ENCODE measurements around the gene ALG13.
A peak's percentile ranks its signal among the peaks of the same experiment; 100 is the strongest.
"Not testable (repeated sequence)": the region's sequence is repeated elsewhere in the genome, so short reads cannot be mapped to it uniquely, and the experiment has no call there.

The ALG13 gene

DNA sequence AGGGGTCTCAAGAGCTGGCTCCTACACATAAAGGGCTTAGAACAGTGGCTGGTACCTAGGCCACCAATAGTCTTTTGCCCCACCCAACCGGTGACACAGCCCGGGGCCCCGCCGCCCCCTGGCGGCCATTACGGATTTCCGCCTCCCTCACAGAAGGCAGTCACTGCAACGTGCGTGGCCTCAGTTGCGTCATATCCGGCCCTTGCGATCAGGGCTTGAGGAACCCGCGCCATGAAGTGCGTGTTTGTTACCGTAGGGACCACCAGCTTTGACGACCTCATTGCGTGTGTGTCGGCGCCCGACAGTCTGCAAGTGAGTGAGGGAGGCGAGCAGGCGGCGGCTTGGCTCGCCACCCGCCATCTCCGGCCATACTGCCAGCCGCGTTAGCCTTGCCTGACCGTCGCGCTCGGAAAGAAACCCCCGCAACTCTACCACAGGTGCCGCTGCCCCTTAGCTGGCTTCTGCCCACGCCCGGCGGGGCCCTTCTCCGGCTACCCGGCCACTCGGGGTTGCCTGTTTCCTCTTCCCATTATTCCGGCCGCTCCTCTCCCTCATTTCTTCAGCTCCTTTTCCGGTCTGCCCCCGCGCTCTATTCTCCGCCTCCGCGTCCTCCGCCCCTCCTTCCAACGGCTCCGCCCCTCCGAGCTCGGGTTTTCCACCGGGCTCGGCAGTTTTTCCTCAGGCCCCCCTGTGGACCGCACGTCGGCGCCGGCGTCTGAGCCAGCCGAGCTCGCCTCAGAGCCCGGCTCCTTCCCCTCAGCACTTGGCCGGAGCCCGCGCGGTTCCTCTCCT is at the start of gene ALG13:
Gene ALG13 (plus strand): TSS at position 183 of the 792 bp plus-strand sequence. CDS start 49 bp downstream, at position 232.
- DNase-seq: peak; percentile 59

- DNase-seq: no peak
Observed at GRCh38 chrX:111634823-111635729, 45.9 kb upstream of the ALG13 start.

- no peak for DNase-seq
Observed at GRCh38 chrX:111641969-111642368, 39.0 kb upstream of the ALG13 start.

DNA sequence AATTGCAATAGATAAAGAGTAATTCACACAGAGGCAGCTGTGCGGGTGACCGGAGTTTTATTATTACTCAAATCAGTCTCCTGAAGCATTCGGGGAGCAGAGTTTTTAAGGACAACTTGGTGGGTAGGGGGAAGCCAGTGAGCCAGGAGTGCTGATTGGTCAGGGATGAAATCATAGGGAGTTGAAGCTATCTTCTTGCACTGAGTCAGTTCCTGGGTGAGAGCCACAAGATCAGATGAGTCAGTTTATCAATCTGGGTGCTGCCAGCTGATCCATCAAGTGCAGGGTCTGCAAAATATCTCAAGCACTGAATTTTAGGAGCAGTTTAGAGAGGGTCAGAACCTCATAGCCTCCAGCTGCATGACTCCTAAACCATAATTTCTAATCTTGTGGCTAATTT is 35.8 kb upstream of the ALG13 start:
- DNase-seq: not testable (repeated sequence)

DNA sequence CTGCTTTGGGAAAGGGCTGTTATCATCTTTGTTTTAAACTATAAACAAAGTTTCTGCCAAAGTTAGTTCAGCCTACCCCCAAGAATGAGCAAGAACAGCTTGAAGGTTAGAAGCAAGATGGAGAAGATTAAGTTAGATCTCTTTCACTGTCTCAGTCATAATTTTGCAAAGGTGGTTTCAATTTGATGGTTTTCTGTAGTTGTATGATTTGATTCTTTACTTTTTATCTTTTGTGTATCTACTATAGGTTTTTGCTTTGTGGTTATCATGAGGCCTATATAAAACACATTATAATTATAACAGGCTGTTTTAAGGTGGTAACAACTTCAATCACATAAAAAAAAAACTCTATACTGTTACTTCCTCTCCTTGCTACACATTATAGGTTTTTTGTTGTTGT is 35.4 kb upstream of the ALG13 start:
- DNase-seq: no peak

- DNase-seq: no peak
Observed at GRCh38 chrX:111646515-111646914, 34.5 kb upstream of the ALG13 start.

DNA sequence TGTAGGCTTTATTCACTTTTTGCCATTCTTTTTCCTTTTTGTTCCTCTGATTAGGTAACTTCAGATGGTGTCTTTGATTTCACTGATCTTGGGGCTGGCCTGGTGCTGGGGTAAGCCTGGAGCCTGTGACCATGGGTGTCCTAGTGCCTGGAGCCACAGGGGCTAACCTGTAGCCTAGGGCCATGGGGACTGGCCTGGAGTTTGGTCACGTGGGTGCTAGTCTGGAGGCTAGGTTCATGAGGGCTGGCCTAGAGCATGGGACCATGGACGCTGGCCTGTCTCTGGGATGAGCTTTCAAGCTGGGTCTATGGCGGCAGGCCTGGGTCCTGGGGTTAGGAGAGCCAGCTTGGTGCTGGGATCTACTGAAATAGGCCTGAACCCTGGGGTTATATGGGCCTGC is 32.2 kb upstream of the ALG13 start:
- no peak for DNase-seq

- no peak for DNase-seq
Observed at GRCh38 chrX:111649638-111650037, 31.3 kb upstream of the ALG13 start.

- DNase-seq: no peak
Observed at GRCh38 chrX:111650845-111651244, 30.1 kb upstream of the ALG13 start.

DNA sequence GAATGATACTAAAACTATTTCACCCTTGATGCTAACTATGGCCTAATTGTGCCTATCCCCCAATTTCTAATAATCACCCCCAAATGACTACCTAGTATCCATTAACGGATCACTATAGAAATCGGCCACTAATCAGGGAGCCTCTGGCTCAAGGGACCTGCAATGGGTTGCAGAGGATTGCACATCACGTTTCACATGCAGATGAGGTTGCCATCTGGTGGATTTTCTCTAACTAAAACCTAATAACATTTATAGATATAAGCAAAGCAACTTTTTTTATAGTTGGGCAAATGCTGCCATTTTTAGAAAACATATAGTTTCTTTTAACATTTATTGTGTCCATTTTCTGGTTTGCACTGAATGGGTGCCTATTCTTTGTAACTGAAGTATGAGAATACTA is 28.3 kb upstream of the ALG13 start:
- no peak for DNase-seq

DNA sequence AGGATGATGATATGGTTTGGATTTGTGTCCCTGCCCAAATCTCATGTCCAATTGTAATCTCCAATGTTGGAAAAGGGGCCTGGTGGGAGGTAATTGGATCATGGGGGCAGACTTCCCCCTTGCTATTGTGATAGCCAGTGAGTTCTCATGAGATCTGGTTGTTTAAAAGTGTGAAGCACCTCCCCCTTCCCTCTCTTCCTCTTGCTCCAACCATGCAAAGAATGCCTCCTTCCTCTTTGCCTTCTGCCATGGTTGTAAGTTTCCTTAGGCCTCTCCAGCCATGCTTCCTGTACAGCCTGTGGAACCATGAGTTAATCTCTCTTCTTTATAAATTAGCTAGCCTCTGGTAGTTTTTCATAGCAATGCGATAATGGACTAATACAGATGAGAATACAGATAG is 19.7 kb upstream of the ALG13 start:
- DNase-seq: no peak

DNA sequence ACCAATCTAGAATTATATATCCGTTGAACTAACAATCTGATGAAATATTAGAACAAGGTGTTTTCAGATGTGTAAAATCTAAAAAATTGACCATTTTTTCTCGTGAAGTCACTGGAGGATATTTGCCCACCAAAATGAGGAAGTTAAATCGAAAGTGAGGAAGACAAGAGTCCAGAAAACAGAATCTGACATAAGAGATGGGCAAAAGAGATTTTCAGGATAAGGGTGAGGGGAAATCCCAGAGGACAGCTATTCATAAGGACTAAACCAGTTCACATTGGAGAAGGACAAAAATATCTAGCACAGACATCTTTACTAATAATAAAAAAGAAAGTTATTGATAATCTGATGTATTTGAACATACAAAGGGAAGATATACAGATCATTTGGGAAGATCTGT is 18.7 kb upstream of the ALG13 start:
- DNase-seq: no peak

DNA sequence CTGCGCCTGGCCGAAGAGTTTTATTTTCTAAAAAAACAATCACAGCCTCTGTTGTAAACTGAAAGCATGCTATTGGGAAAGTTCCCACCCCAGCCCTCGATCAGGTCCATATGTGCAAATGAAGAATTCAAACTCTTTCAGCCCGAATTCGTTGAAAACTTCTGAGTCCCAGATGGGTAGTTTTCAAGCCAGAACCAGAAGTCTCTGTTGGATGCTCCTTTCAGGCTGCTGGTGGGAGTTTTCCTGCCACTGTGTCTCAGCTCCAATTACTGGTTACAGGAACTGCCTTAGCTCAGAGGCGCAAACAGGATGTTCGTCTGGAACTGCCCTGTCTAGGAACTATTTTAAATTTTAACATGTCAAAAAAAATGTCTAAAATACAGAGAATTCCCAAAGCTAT is 9.3 kb upstream of the ALG13 start:
- no peak for DNase-seq

GRCh38 chrX:111687305-111687704 is 6.3 kb downstream of the ALG13 start:
- DNase-seq: no peak

GRCh38 chrX:111695297-111695880 is 14.4 kb downstream of the ALG13 start:
- no peak for DNase-seq

GRCh38 chrX:111719426-111720210 is 38.6 kb downstream of the ALG13 start:
- DNase-seq: no peak

GRCh38 chrX:111728096-111728495 is 47.1 kb downstream of the ALG13 start:
- no peak for DNase-seq

- DNase-seq: no peak
Observed at GRCh38 chrX:111731351-111731750, 50.4 kb downstream of the ALG13 start.

- DNase-seq: no peak
Observed at GRCh38 chrX:111736571-111736970, 55.6 kb downstream of the ALG13 start.

DNA sequence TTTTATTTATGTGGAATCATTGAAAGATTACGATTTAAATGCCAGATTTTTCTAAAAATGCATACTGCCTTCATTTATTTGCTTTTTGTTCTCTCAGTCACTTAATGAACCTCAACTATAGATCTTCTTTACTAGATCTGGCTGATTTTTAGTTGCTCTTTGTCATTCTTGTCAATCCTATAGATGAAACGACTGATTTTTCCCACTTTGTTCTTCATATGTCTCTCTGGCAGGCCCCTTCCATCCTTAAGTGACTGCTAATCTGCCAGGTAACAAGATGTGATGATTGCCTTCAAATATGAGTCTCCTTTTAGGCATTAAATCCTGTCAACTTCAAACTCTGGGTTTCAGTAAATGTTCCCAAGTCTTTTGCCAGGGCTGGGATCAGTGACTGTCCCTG is 61.0 kb downstream of the ALG13 start:
- no peak for DNase-seq

DNA sequence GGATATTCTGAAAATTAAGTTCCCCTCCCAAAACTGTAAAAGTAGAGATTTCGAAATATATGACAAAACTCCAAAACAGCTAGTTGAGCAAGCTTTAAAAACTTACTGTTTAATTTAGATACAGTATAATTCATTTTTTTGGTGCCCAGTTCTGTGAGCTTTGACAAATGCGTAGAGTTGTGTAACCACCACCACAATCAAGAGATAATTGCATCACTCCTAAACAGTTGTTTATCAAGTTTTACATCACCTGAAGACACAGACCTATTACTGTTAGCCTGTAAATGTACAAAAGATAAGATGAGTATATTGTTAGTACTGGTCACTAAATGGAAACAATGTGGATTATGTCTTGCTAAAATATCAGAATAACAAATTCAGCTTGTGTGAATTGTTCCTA is 62.3 kb downstream of the ALG13 start:
- no peak for DNase-seq

- DNase-seq: no peak
Observed at GRCh38 chrX:111756486-111756885, 75.5 kb downstream of the ALG13 start.

GRCh38 chrX:111759686-111760085 is 78.7 kb downstream of the ALG13 start:
- no peak for DNase-seq
